ENCODE data around the gene MELK. TPM values are rescaled to one million over a fixed set of nuclear protein-coding genes. Genes with fewer than 3 reads are reported as not detected.

Gene MELK
- total and polyA plus RNA-seq, 12 donors: 0.12 to 11.4 (median 0.75) TPM

- DNase-seq: no peak
- no peaks in the 10 kb centered on the region for H3K36me3 ChIP-seq (replicated peaks in 1 of 2)
- no peak overlapping the region for H3K4me3 ChIP-seq
- no peaks in the 10 kb centered on the region for H3K27me3 ChIP-seq
- intact Hi-C loops (cut with DNase I): no loop called here
- no peaks in the 10 kb centered on the region for H3K9me3 ChIP-seq (replicated peaks in 1 of 3)
- 89 to 100% (median 95%) methylated on average over 1 of the region's 1 CpG for WGBS, 4 donors
- no peaks in the 10 kb centered on the region for H3K4me1 ChIP-seq (replicated peaks in 1 of 2)
- H3K27ac ChIP-seq: no peak overlapping the region
- no peak for TF ChIP-seq CTCF (IDR thresholded peaks at IDR 0.05)
- no peak for TF ChIP-seq POLR2A (IDR thresholded peaks at IDR 0.05)
Measured at GRCh38 chr9:36535107-36535506, 37.6 kb upstream of the MELK start.

- H3K36me3 ChIP-seq (replicated peaks in 1 of 2): no peaks in the 10 kb centered on the region
- intact Hi-C loops (cut with DNase I): no loop called here
- WGBS, 4 donors: 77 to 91% (median 83%) methylated on average over 4 of the region's 4 CpGs
Measured at GRCh38 chr9:36537861-36538260, 34.8 kb upstream of the MELK start.

GRCh38 chr9:36542355-36542754, 30.3 kb upstream of the MELK start:
- Histone ChIP-seq H3K36me3 (replicated peaks in 1 of 2) (no peaks in the 10 kb centered on the region), H3K4me1 (replicated peaks in 1 of 2) (no peaks in the 10 kb centered on the region), H3K27ac (no peak overlapping the region), H3K9me3 (replicated peaks in 1 of 3) (no peaks in the 10 kb centered on the region), H3K27me3 (no peaks in the 10 kb centered on the region), H3K4me3 (no peak overlapping the region)
- TF ChIP-seq POLR2A (IDR thresholded peaks at IDR 0.05): no peak
- no peak for TF ChIP-seq CTCF (IDR thresholded peaks at IDR 0.05)
- WGBS, 4 donors: 87 to 91% (median 88%) methylated on average over 6 to 7 of the region's 7 CpGs
- no peak for DNase-seq
- intact Hi-C loops (cut with DNase I): no loop called here

More at GRCh38 chr9:36537861-36538260, 34.8 kb upstream of the MELK start:
- Histone ChIP-seq H3K4me3 (no peak overlapping the region), H3K27me3 (no peaks in the 10 kb centered on the region), H3K9me3 (replicated peaks in 1 of 3) (no peaks in the 10 kb centered on the region), H3K27ac (no peak overlapping the region), H3K4me1 (replicated peaks in 1 of 2) (no peaks in the 10 kb centered on the region)
- TF ChIP-seq POLR2A (IDR thresholded peaks at IDR 0.05): no peak
- TF ChIP-seq CTCF (IDR thresholded peaks at IDR 0.05): no peak
- DNase-seq: no peak

GRCh38 chr9:36543916-36544315, 28.8 kb upstream of the MELK start:
- Histone ChIP-seq H3K9me3 (replicated peaks in 1 of 3) (no peaks in the 10 kb centered on the region), H3K36me3 (replicated peaks in 1 of 2) (no peaks in the 10 kb centered on the region), H3K27ac (no peak overlapping the region), H3K27me3 (no peaks in the 10 kb centered on the region), H3K4me1 (replicated peaks in 1 of 2) (no peaks in the 10 kb centered on the region), H3K4me3 (no peak overlapping the region)
- intact Hi-C loops (cut with DNase I): no loop called here
- TF ChIP-seq POLR2A (IDR thresholded peaks at IDR 0.05): no peak
- no peak for TF ChIP-seq CTCF (IDR thresholded peaks at IDR 0.05)
- WGBS, 4 donors: 72 to 82% (median 79%) methylated on average over 7 of the region's 7 CpGs
- DNase-seq: peak in 1 of 7 donors; percentile 17
